Measurements from ENCODE around the gene AARSD1.

DNA sequence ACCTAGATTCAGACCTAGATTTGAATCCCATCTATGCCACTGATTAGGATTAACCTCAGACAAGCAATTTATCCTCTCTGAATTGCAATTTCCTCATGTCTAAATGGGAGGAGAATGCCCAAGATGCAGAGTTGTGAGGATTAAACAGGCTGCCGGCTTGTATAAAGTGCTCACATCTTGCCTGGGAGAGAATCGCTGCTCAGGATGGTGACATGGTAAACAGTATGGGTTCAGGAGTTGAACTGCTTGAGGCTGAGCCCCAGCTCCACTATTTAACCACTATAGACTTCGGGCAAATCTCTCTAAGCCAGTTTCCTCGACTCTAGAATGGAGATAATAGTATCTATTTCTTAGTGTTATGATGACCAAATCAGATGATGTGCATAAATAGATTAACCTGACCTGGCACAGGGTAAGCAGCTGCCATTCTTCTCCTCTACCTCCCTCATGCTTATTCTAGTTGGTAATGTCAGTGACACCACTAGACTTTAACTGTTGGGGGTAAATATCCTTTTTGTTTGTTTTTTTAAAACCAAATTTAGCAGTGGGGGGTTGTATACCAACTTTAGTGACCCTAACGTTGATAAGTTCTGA is 33.2 kb upstream of the AARSD1 start:
- TF ChIP-seq, protein P1, sequence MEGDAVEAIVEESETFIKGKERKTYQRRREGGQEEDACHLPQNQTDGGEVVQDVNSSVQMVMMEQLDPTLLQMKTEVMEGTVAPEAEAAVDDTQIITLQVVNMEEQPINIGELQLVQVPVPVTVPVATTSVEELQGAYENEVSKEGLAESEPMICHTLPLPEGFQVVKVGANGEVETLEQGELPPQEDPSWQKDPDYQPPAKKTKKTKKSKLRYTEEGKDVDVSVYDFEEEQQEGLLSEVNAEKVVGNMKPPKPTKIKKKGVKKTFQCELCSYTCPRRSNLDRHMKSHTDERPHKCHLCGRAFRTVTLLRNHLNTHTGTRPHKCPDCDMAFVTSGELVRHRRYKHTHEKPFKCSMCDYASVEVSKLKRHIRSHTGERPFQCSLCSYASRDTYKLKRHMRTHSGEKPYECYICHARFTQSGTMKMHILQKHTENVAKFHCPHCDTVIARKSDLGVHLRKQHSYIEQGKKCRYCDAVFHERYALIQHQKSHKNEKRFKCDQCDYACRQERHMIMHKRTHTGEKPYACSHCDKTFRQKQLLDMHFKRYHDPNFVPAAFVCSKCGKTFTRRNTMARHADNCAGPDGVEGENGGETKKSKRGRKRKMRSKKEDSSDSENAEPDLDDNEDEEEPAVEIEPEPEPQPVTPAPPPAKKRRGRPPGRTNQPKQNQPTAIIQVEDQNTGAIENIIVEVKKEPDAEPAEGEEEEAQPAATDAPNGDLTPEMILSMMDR (conservative IDR thresholded peaks at IDR 0.05), result no peak
- TF ChIP-seq EZH2 (IDR thresholded peaks at IDR 0.05; ENCODE audit: low read depth), result no peak

Data from PC-9 (cell line).